DLD1 (cell line): ENCODE data around the gene ZNF683.
"Not testable (repeated sequence)": the region's sequence is repeated elsewhere in the genome, so short reads cannot be mapped to it uniquely, and the experiment has no call there.

ENCODE experiments used
- in situ Hi-C: cut with HindIII; loops from 2 replicates; pipeline ENCODE4 v1.10.0; 2017; ENCODE audit warnings: low sequenced_read_pairs

Gene ZNF683

GRCh38 chr1:26387447-26387846 is 14.9 kb upstream of the ZNF683 start:
- in situ Hi-C loops = no loop called here

GRCh38 chr1:26385063-26385462 is 12.5 kb upstream of the ZNF683 start:
- in situ Hi-C loops = not testable (repeated sequence)

GRCh38 chr1:26384076-26384475 is 11.5 kb upstream of the ZNF683 start:
- in situ Hi-C loops = no loop called here

GRCh38 chr1:26378879-26379251 is 6.3 kb upstream of the ZNF683 start:
- in situ Hi-C loops = no loop called here

- in situ Hi-C loops = no loop called here
Observed at GRCh38 chr1:26378088-26378878, 5.7 kb upstream of the ZNF683 start.

- in situ Hi-C loops = no loop called here
Observed at GRCh38 chr1:26376050-26376449, 3.5 kb upstream of the ZNF683 start.

GRCh38 chr1:26375081-26375480 is 2.5 kb upstream of the ZNF683 start:
- in situ Hi-C loops = no loop called here

- in situ Hi-C loops = not testable (repeated sequence)
Observed at GRCh38 chr1:26374361-26374760, 1.8 kb upstream of the ZNF683 start.

- in situ Hi-C loops = no loop called here
Observed at GRCh38 chr1:26373789-26374188, 1.2 kb upstream of the ZNF683 start.

GRCh38 chr1:26373281-26373680 is 731 bp upstream of the ZNF683 start:
- in situ Hi-C loops = no loop called here

GRCh38 chr1:26372039-26372438 is 511 bp downstream of the ZNF683 start:
- in situ Hi-C loops = no loop called here

- in situ Hi-C loops = no loop called here
Observed at GRCh38 chr1:26370591-26371382, 1.8 kb downstream of the ZNF683 start.

- in situ Hi-C loops = no loop called here
Observed at GRCh38 chr1:26368486-26368885, 4.1 kb downstream of the ZNF683 start.

GRCh38 chr1:26368006-26368405 is 4.5 kb downstream of the ZNF683 start:
- in situ Hi-C loops = no loop called here

- in situ Hi-C loops = no loop called here
Observed at GRCh38 chr1:26367441-26367840, 5.1 kb downstream of the ZNF683 start.

- in situ Hi-C loops = no loop called here
Observed at GRCh38 chr1:26364956-26365355, 7.6 kb downstream of the ZNF683 start.

GRCh38 chr1:26363549-26364448 is 8.8 kb downstream of the ZNF683 start:
- in situ Hi-C loops = no loop called here

GRCh38 chr1:26362331-26362730 is 10.2 kb downstream of the ZNF683 start:
- in situ Hi-C loops = no loop called here

GRCh38 chr1:26361605-26362122 is 10.9 kb downstream of the ZNF683 start:
- in situ Hi-C loops = no loop called here

GRCh38 chr1:26360807-26361604 is 11.5 kb downstream of the ZNF683 start:
- in situ Hi-C loops = no loop called here
